ENCODE measurements around the gene ERICH2.

The ERICH2 gene

GRCh38 chr2:170764880-170765261 lies 5.3 kb upstream of the ERICH2 start:
- no peak for DNase-seq

- no peak for DNase-seq
Observed at GRCh38 chr2:170766693-170767092, 3.5 kb upstream of the ERICH2 start.

GRCh38 chr2:170770606-170771420 lies 635 bp downstream of the ERICH2 start:
- peak; percentile 82 for DNase-seq

GRCh38 chr2:170771421-170771937 lies 1.3 kb downstream of the ERICH2 start:
- DNase-seq: no peak

- DNase-seq: no peak
Observed at GRCh38 chr2:170772295-170772694, 2.1 kb downstream of the ERICH2 start.

GRCh38 chr2:170774074-170774473 lies 3.9 kb downstream of the ERICH2 start:
- DNase-seq: no peak

- DNase-seq: no peak
Observed at GRCh38 chr2:170778900-170779299, 8.7 kb downstream of the ERICH2 start.

- DNase-seq: no peak
Observed at GRCh38 chr2:170779304-170779703, 9.1 kb downstream of the ERICH2 start.

GRCh38 chr2:170782673-170783072 lies 12.5 kb downstream of the ERICH2 start:
- DNase-seq: no peak

- DNase-seq: no peak
Observed at GRCh38 chr2:170783549-170783948, 13.4 kb downstream of the ERICH2 start.

GRCh38 chr2:170798996-170799395 lies 28.8 kb downstream of the ERICH2 start:
- no peak for DNase-seq

- no peak for DNase-seq
Observed at GRCh38 chr2:170806548-170806947, 36.4 kb downstream of the ERICH2 start.

- peak; percentile 47 for DNase-seq
Observed at GRCh38 chr2:170812710-170813600, 42.8 kb downstream of the ERICH2 start.

GRCh38 chr2:170813611-170814532 lies 43.7 kb downstream of the ERICH2 start:
- DNase-seq: peak; percentile 74

GRCh38 chr2:170814533-170815230 lies 44.5 kb downstream of the ERICH2 start:
- no peak for DNase-seq

- no peak for DNase-seq
Observed at GRCh38 chr2:170815311-170815710, 45.1 kb downstream of the ERICH2 start.

GRCh38 chr2:170815746-170816503 lies 45.7 kb downstream of the ERICH2 start:
- DNase-seq: peak; percentile 64

GRCh38 chr2:170816504-170817092 lies 46.4 kb downstream of the ERICH2 start, which contains the start of gene GAD1:
TSS of gene GAD1 (plus strand) at chr2:170816887. CDS start at chr2:170818592, 1,705 bp downstream.
- DNase-seq: peak; percentile 70

- DNase-seq: no peak
Observed at GRCh38 chr2:170817093-170818035, 47.2 kb downstream of the ERICH2 start.

Measured in femur (tissue), 1 donor.